HuH-7 (cell line): ENCODE results near the gene VASP.

Experiments used
- DNase-seq: peaks from one replicate; pipeline ENCODE4 v3.0.0; 2011; ENCODE audit warnings: low spot score

VASP gene

GRCh38 chr19:45473682-45474605 lies 33.3 kb upstream of the VASP start:
- DNase-seq, result no peak

GRCh38 chr19:45474606-45475521 lies 32.4 kb upstream of the VASP start:
- DNase-seq, result no peak

DNA sequence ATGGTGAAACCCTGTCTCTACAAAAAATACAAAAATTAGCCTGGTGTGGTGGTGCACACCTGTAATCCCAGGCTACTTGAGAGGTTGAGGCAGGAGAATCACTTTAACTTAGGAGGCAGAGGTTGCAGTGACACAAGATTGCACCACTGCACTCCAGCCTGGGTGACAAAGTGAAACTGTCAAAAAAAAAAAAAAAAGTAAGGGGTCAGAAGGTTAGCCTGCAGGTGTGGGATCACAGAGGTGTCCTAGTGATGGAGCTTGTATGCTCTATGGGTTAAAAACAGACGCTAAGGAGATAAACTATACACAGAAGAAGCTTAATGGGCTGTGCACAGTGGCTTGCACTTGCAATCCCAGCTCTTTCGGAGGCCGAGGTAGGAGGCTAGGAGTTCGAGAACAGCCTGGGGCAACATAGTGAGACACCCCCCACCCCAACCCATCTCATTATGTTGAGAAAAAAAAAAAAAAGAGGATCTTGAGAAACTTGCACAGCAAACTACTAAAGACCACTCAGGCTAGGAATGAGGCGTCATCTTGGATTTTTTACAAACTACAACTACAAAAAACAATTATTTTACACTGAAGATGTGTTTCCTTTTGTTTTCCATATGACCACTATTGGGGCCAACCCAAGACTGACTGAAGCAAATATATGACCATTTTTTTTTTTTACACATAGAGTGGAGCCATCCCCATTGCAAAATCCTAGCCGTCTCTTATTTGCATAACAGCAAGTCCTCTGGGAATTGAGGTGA lies 31.6 kb upstream of the VASP start:
- no peak for DNase-seq

- no peak for DNase-seq
Measured at GRCh38 chr19:45476304-45476703, 31.0 kb upstream of the VASP start.

DNA sequence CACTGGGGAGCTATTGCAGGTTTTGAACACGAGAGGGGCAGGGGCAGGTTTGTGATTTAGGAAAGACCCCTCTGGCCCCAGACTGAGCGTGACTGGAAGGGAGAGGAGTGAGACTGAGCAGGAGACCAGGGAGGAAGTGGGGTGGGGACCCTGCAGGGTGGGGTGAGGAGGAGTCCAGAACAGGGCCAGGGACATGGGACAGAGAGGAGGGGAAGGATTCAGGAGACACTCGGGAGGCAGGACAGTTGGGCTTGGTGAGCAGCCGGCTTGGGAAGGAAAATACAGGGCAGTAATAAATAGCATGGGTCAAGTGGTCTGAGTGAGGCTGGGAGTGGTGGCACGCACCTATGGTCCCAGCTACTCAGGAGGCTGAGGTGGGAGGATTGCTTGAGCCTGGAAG lies 30.1 kb upstream of the VASP start:
- no peak for DNase-seq

GRCh38 chr19:45477713-45478453 lies 29.4 kb upstream of the VASP start:
- no peak for DNase-seq

- peak; percentile 48 for DNase-seq
Measured at GRCh38 chr19:45478454-45479238, 28.6 kb upstream of the VASP start.

- DNase-seq, result no peak
Measured at GRCh38 chr19:45483033-45483432, 24.2 kb upstream of the VASP start.

DNA sequence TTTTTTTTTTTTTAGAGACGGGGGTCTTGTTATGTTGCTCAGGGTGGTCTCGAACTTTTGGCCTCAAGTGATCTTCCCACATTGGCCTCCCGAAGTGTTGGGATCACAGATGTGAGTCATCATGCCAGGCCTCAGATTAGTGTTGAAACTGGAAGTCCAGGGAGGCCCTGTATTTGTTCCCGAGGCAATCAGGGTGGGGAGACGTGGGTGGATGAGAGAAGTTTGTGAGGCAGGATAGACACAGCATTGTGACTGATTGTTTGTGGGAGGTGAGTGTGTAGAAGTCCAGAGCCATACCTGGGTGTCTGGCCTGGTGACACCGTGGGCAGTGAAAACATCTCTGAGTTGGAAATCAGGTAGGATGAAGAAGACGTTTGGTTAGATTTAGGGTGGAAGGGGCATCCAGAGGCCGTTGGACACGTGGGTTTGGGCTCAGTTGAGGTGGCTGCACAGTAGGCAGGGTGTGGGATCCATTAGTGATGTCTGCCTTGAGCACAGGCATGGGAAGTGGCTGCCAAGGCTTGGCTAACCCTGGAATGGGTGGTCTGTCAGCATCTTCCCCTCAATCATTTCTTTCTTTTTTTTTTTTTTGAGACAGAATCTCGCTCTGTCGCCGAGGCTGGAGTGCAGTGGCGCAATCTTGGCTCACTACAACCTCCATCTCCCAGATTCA lies 22.9 kb upstream of the VASP start:
- DNase-seq, result no peak

DNA sequence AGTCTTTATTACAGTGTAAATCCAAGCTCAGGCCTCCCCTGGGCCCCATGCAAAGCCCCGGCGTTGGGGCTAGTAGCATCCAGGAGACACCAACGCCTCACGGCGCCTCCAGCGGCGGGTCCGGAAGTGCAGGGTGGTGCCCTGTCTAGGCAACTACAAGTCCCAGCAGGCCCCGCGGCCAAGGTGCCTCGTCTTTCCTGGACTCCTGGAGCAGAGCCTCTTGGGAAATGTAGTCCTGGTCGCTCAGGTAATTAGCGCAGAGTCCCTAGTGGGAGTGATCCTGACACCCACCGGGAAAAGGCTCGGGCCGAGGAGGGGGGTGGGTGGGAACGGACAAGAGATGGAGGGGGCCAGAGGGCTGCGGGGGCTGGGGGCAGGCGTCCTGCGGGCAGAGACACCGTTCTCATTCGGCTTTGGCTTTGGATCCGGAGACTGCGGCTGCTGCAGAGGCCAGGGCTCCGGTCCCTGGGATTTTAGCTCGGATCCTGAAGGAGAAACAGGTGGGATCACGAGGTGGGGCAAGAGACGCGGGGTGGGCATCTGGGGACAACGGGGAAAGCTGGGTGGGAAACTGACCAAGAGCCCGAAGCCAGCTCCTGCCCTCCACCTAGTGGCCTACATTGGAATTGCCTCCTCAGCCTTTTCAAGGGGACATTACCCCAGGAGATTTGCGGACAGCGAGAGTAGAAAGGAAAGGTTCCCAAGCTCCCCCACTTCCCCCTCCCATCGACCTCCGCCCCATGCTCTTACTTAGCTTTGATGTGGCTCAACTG lies 21.8 kb upstream of the VASP start:
- peak; percentile 83 for DNase-seq

DNA sequence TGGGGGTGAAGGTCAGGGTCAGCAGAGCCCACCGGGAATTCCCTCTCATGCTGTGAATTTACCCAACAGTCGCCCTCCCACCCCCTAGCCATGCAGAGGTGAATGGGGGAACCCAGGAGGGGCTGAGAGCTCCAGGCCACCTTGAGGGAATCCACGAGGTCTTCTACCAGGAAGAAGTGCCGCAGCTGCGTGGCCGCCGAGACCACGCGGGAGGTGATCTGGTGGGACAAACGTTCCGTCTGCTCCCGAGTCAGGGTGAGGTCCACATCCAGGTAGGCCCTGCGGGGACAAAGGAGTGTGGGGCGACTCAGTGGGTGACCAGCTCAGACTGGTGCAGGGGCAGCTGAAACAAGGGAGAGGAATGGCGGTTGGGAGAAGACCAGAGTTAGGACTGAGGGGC lies 18.6 kb upstream of the VASP start:
- DNase-seq, result no peak

DNA sequence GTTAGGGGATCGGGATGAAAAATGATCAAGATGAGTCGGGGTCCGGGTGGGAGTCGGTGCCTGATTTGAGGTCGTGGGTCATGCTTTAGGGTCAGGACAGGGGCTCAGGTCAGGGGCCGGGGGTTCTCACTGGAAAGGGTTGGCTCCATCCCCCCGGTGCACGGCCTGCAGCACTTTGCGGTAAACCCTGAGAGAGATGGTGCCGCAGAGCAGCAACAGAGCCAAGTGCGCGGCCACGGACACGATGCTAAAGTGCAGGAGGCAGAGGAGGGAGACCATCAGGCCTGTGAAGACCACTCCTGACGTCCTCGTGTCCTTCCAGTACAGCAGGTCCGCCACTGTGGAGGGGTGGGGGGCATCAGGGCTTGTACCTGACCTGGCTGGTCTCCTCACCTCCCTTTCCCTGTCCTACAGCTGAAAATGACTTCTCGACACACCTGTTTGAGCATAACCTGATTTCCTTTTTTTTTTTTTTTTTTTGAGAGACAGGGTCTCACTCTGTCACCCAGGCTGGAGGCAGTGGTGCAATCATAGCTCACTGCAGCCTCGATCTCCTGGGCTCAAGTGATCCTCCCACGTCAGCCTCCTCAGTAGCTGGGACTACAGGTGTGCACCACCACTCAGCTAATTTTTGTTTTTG lies 17.9 kb upstream of the VASP start:
- no peak for DNase-seq

DNA sequence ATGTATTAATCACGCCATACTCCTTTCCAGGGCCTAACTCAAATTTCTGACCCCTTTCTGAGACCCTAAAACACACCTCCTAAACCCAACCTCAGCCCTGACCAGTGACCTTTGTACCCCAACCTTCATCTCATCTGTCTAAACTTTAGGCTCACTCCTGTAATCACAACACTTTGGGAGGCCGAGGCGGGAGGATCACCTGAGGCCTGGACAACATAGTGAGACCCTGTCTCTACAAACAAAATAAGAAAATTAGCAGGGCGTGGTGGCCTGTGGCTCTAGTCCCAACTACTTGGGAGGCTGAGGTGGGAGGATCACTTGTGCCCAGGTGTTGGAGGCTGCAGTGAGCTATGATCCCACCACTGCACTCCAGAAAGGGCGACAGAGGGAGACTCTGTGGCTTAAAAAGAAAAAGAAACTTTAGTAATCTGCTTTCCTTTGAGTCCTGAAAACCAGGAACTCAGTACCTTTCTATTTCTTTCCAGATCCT lies 15.1 kb upstream of the VASP start:
- no peak for DNase-seq

DNA sequence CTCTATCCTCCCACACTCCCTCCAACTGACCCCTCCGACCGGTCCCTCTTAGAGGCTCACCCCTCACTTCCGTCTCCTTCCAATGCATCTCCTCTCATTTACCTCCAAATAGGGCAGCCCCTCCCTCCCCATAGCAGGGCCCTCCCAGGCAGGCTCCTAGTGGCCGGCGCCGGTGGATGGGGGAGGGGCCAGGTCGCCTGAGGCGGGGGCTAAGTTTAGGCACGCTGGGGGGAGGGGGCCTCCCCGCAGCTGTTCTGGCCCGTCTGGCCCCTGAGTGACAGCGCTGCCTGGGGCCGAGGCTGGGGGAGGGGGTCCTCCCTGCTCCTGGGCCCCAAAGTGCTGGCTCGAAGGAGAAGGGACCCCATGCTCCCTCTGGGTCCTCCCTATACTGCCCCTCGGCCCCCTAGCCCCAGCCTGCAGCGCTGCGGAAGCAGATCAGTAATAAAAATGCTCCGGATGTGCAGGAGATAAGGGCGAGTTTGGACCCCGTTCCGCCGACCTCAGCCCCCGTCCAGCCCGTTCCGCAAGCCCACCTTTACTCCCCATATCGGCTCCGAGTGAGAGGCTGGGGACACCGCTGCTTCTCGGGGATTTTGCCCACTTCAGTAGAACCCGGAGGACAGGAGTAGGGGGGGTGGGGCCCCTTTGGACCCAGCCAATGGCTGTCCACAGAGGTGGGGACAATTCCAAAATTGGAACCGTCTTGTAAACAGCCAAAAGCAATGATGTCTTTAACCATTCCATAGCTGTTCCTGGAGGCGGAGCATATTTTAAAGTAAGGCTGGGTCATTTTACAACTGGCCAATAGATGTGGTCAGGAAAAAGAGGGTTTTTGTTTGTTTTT lies 14.4 kb upstream of the VASP start:
- peak; percentile 79 for DNase-seq

DNA sequence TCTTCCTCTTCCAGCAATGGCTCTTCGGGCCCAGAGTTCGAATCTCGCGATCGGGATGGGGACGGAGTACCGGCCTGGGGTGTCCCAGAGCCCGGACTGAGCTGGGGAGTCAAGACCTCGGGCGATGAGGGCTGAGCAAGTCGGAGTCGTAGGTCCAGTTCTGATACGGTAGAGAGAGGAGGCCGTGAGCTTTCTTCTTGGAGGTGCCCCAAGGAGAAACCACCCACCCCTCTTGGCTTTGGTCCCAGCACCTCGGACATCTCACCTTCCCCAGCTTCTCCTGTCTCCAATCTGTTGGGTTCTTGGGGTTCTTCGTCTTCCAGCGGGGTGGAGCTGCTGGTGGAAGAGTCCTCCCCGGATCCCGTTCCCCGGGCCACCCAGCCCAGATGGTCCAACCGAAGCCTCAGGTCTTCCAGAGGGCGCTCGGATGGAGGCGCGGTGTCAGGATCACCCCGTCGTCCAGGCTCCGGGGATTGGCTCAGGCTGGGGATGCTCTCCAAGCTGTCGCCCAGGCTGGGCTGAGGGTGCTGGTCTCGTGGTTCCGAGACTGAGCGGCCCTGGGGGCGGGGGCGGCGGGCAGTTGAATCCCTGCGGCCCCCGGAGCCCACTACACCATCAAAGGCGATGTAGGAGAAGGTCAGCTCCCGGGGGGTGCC lies 12.9 kb upstream of the VASP start:
- no peak for DNase-seq

DNA sequence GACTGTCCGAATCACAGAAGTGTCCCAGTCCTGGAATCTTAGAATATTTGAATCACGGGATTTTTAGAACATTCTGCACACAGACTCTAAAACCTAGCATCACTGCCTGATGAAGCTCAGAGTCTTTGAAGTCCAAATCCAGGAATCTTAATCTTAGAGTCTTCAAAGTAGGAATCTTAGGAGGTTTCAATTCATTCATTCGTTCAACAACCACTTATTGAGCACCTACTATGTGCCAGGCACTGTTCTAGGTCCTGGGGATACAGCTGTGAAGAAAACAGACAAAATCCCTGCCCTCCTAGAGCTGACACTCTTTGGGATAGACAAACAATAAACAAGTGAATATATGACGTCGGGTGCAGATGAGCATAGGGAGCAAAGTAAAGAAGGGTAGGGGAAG lies 12.1 kb upstream of the VASP start:
- DNase-seq, result no peak

GRCh38 chr19:45496349-45496953 lies 10.8 kb upstream of the VASP start:
- DNase-seq, result peak; percentile 66
